Mucosa of descending colon (tissue), 3 donors: ENCODE data around the gene PTGIR. TPM values are rescaled to one million over a fixed set of nuclear protein-coding genes. Genes with fewer than 3 reads are reported as not detected.
A peak's percentile ranks its signal among the peaks of the same experiment; 100 is the strongest.

Experiments used
- ATAC-seq: fragments of 200-7000 bp; cut with Tn5 transposase; one replicate; pipeline ENCODE4 v1.9.1; 2020; ENCODE audit warnings: mild to moderate bottlenecking, moderate library complexity
- DNase-seq, 3 donors: peaks; one replicate each; pipeline ENCODE4 v3.0.0-alpha.2; 2020
- H3K36me3 ChIP-seq: fragments of 200-600 bp; one replicate; pipeline ENCODE4 v1.8.0; 2021; ENCODE audit warnings: low read depth, mild to moderate bottlenecking
- H3K4me1 ChIP-seq: fragments of 200-600 bp; one replicate; pipeline ENCODE4 v1.8.0; 2021; ENCODE audit warnings: low read depth, mild to moderate bottlenecking
- H3K4me3 ChIP-seq: fragments of 200-600 bp; one replicate; pipeline ENCODE4 v1.8.0; 2021; ENCODE audit warnings: mild to moderate bottlenecking
- H3K9me3 ChIP-seq: fragments of 200-600 bp; one replicate; pipeline ENCODE4 v1.8.0; 2021; ENCODE audit warnings: mild to moderate bottlenecking
- intact Hi-C, 2 donors: fragments of 100-400 bp; cut with DNase I in 1 of 2; cut with micrococcal nuclease in 1 of 2; formaldehyde crosslinking; loops; one replicate each; pipeline versions ENCODE4 v1.11.0 to v1.11.1; 2022; cut with DNase I, micrococcal nuclease
- total RNA-seq, 3 donors: library from RNA; stranded (reverse); fragmentation: NEBNext Ultra II Directional in 2 of 3; extraction: Animal tissue kit (Norgen Biotek cat#: 25700) in 2 of 3; gene quantifications; one replicate each; pipeline versions ENCODE4 v1.2.1 to v1.2.4, GENCODE V29; 2021 to 2023
- TF ChIP-seq, protein P1 (sequence below): fragments of 200-600 bp; IDR thresholded peaks from one replicate; pipeline ENCODE4 v1.8.0; 2022; ENCODE audit warnings: antibody characterized with exemption, mild to moderate bottlenecking
- donor health status: DM: no; HTN: no; CAD: no; lungs with moderate emphysema.
- donor health status: DM: no; HTN: no; CAD: no.
- donor health status: DM: no; HTN: yes; CAD: no.

PTGIR gene
- total RNA-seq, 3 donors from 2014 or later, result 0.49 to 2.4 (median 2.1) TPM

DNA sequence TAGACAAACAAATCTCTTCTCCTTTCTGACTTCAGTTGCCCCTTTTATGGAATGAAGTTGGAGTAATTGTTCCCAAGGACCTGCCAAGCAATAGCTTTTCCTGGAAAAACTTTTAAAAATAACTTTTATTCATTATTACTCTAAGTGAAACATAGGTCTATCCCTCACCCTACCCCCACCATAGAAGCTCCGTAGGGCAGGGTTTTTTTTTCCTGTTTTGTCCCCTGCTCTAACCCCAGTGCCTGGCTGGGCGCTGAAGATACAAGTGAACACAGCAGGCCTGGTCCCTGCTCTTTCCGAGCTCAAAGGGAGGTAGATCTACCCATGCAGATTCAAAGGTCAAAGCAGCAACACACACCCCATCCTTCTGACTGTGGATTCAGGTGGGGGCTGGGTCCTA lies 19.8 kb upstream of the PTGIR start:
- TF ChIP-seq, protein P1, sequence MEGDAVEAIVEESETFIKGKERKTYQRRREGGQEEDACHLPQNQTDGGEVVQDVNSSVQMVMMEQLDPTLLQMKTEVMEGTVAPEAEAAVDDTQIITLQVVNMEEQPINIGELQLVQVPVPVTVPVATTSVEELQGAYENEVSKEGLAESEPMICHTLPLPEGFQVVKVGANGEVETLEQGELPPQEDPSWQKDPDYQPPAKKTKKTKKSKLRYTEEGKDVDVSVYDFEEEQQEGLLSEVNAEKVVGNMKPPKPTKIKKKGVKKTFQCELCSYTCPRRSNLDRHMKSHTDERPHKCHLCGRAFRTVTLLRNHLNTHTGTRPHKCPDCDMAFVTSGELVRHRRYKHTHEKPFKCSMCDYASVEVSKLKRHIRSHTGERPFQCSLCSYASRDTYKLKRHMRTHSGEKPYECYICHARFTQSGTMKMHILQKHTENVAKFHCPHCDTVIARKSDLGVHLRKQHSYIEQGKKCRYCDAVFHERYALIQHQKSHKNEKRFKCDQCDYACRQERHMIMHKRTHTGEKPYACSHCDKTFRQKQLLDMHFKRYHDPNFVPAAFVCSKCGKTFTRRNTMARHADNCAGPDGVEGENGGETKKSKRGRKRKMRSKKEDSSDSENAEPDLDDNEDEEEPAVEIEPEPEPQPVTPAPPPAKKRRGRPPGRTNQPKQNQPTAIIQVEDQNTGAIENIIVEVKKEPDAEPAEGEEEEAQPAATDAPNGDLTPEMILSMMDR, result no peak
- no peak for ATAC-seq
- DNase-seq, result no peak
- intact Hi-C loops, result no loop called here
- peaks cover 4% of the 10 kb centered on the region for H3K4me1 ChIP-seq
- no peak overlapping the region for H3K4me3 ChIP-seq
- H3K9me3 ChIP-seq, result no peaks in the 10 kb centered on the region
- no peaks in the 10 kb centered on the region for H3K36me3 ChIP-seq

DNA sequence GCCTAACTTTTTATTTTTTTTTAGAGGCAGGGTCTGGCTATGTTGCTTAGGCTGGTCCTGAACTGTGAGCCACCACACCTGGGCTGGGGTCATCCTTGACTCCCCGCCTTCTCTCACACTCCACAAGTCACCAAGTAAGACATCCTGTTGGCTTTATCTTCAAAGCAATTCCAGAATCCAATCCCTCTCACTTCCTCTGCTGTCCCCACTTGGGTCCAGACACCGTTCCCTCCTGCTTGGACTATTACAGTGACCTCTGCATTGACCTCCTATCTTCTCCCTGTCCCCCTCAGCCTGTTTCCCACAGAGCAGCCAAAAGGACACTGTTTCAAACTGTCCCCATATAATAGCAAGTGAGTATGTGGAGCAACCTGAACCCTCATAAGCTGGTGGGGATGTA lies 15.8 kb upstream of the PTGIR start:
- intact Hi-C loops, result no loop called here
- H3K4me1 ChIP-seq, result peaks cover 4% of the 10 kb centered on the region
- ATAC-seq (no peak), DNase-seq (no peak)
- H3K36me3 ChIP-seq, result no peaks in the 10 kb centered on the region
- no peak overlapping the region for H3K4me3 ChIP-seq
- TF ChIP-seq, protein P1, result no peak
- no peaks in the 10 kb centered on the region for H3K9me3 ChIP-seq

DNA sequence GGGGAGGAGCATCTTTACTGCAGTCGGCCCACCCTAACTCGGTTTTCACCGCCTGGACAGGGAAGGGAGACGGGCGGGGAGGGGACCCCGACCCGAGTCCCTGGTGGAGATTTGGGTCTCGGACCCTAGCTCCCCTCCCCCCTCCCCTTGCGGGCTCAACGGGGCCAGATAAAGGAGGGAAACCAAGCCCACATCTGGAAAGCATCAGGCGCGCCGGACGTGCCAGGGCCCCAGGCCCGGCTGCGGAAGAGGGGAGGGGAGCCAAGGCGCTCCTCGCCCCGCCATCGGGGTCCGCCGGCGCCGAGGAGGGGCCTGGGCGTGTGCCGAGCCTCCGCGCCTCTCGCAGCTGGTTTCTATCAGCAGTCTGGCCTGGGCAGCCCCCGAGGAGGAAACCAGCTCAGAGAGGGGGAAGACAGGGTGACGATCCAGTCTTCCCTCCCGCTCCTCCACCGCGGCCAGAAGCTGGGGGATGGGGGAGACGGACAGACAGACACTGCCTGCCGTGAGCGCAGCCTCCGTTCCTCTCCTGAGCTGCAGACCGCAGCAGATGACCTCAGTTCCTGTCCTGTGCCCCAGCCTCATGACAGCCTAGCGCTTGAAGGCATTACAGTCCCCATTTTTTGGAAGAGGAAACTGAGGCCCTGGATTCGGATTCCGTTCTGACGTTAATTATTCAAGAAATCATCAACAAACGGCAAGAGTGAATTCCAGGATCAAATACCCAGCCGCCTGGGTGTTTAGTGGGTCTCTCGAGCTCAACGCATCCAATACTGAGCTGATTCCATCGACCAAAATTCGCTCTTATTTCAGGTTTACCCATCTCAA lies 14.7 kb upstream of the PTGIR start:
- Histone ChIP-seq H3K4me3 (no peak overlapping the region), H3K4me1 (peaks cover 4% of the 10 kb centered on the region), H3K9me3 (no peaks in the 10 kb centered on the region), H3K36me3 (no peaks in the 10 kb centered on the region)
- TF ChIP-seq, protein P1, result no peak
- DNase-seq (peak; percentile 46 to 75 (median 65)), ATAC-seq (peak; percentile 19)
- intact Hi-C loops, result no loop called here

DNA sequence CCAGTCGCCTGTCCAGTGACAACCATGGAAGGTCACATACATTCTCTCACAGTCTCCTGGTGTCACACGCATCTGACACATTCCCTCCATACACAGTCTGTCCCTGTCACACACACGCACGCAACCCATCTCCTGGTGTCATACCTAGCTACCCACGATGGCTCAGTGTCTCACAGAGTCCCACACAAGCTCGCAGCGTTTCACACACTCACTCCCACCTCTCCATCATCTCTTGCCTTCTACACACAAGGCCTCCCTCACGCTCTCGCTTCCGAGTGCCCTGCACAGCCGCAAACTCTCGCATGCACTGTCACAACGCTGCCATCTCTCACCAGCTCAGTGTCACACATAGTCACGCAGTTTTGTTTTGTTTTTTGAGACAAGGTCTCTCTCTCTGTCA lies 12.3 kb upstream of the PTGIR start:
- no peaks in the 10 kb centered on the region for H3K9me3 ChIP-seq
- H3K36me3 ChIP-seq, result no peaks in the 10 kb centered on the region
- DNase-seq (no peak), ATAC-seq (no peak)
- TF ChIP-seq, protein P1, result no peak
- H3K4me1 ChIP-seq, result peaks cover 13% of the 10 kb centered on the region
- intact Hi-C loops, result no loop called here
- no peak overlapping the region for H3K4me3 ChIP-seq

DNA sequence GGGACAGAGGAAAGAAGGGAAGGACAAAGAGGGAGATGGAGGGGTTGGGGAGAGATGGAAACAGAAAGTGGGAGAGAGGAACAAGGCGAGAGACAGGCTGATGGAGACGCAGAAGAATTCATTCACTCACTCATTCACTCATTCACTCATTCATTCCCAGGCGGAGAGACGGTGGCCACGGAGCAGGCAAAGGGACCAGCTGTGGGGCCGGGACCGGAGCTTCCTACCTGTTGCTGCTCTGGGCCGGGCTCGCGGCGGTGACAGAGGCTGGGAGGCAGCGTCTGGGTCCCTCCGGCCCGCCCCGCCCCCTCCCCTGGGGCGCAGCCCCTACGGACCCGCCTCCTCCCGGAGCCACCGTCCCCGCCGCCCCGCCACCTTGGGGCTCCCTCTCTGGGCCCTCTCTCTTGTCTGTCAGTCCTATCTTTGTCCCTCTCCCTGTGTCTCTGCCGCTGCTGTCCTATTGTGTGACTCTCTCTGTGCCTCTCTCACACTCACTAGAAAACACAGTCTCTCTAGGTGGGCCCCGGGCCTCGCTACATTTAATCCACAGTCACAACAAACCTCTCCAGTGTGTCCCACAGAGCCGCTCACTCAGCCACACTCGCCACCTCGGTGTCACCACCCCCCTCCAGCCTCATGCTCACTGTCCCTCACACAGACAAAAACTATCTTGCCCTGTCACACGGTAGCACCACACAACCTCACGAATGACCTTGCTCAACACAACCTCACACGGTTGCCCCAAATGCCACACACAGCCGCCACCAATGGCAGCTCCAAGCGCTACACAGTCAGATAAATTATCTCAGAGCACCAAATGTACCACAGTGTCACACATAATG lies 11.3 kb upstream of the PTGIR start, which contains the start of gene GNG8:
TSS of gene GNG8 (minus strand) at position 283 of the 842 bp plus-strand sequence. CDS start 1,520 bp downstream, outside the sequence.
- Histone ChIP-seq H3K4me3 (no peak within 1 kb of the TSS), H3K9me3 (no peaks in the 10 kb centered on the region), H3K4me1 (peaks cover 13% of the 10 kb centered on the region), H3K36me3 (no peaks in the 10 kb centered on the region)
- ATAC-seq (no peak), DNase-seq (no peak)
- TF ChIP-seq, protein P1, result no peak
- intact Hi-C loops, result no loop called here
